ENCODE data around the gene ARL9. TPM values are rescaled to one million over a fixed set of nuclear protein-coding genes. Genes with fewer than 3 reads are reported as not detected.

ARL9 gene
- total RNA-seq, 4 donors from 2014 or later: 0.12 to 0.19 TPM; not detected in 2

GRCh38 chr4:56466910-56467283 lies 38.7 kb upstream of the ARL9 start:
- TF ChIP-seq CTCF (IDR thresholded peaks at IDR 0.05): no peak
- ATAC-seq (ENCODE audit: low FRiP score): no peak
- DNase-seq (ENCODE audit: low spot score): no peak

- ATAC-seq (ENCODE audit: low FRiP score) (peak; percentile 94), DNase-seq (ENCODE audit: low spot score) (peak; percentile 76)
- no peak for TF ChIP-seq CTCF (IDR thresholded peaks at IDR 0.05)
Observed at GRCh38 chr4:56467284-56468096, 38.1 kb upstream of the ARL9 start, which contains the start of gene SRP72. TSS of gene SRP72 (plus strand) at chr4:56467617. CDS start at chr4:56467636, 19 bp downstream.

- DNase-seq (ENCODE audit: low spot score): no peak
- TF ChIP-seq CTCF (IDR thresholded peaks at IDR 0.05): no peak
- peak; percentile 72 for ATAC-seq (ENCODE audit: low FRiP score)
Observed at GRCh38 chr4:56468097-56468422, 37.5 kb upstream of the ARL9 start.

- no peak for ATAC-seq (ENCODE audit: low FRiP score)
Observed at GRCh38 chr4:56469489-56470210, 35.9 kb upstream of the ARL9 start.

GRCh38 chr4:56475917-56476316 lies 29.7 kb upstream of the ARL9 start:
- ATAC-seq (ENCODE audit: low FRiP score): no peak
- no peak for DNase-seq (ENCODE audit: low spot score)

More at GRCh38 chr4:56469489-56470210, 35.9 kb upstream of the ARL9 start:
- DNase-seq (ENCODE audit: low spot score): no peak
- no peak for TF ChIP-seq CTCF (IDR thresholded peaks at IDR 0.05)

GRCh38 chr4:56477192-56477702 lies 28.3 kb upstream of the ARL9 start:
- ATAC-seq (ENCODE audit: low FRiP score) (no peak), DNase-seq (ENCODE audit: low spot score) (no peak)
- TF ChIP-seq CTCF (IDR thresholded peaks at IDR 0.05): no peak

More at GRCh38 chr4:56475917-56476316, 29.7 kb upstream of the ARL9 start:
- no peak for TF ChIP-seq CTCF (IDR thresholded peaks at IDR 0.05)
